ENCODE results near the gene DDX3X.
"Not testable (repeated sequence)": the region's sequence is repeated elsewhere in the genome, so short reads cannot be mapped to it uniquely, and the experiment has no call there.

The DDX3X gene

GRCh38 chrX:41332005-41332404, 2.0 kb upstream of the DDX3X start:
- no peak for DNase-seq

DNA sequence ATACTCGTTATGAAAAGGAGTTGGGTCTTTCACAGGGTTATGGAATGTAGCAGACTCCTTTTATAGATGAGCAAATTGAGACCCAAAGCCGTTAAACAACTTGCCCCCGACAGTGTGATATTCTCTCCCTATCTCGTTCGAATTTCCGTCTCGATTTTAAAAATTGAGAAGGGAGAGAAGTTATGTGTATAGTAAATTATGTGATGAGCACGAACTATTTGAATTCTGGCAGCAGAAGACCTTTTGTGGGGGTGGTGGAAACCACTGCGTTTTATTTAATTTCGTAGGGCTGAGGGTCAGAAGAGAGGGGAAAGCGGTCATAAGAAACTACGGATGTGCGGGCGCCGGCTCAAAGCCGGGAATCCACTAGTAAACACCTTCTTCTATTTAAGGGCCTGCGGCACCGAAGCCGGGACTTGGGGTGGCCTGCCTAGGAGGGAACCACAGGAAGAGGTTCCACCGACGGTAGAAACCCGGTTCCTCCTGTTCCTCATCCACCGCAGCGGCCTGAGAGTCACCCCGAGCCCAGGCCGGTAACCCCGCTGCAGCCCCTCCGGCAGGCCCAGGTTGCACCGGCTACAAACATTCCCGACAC, 1.5 kb upstream of the DDX3X start:
- DNase-seq = no peak

DNA sequence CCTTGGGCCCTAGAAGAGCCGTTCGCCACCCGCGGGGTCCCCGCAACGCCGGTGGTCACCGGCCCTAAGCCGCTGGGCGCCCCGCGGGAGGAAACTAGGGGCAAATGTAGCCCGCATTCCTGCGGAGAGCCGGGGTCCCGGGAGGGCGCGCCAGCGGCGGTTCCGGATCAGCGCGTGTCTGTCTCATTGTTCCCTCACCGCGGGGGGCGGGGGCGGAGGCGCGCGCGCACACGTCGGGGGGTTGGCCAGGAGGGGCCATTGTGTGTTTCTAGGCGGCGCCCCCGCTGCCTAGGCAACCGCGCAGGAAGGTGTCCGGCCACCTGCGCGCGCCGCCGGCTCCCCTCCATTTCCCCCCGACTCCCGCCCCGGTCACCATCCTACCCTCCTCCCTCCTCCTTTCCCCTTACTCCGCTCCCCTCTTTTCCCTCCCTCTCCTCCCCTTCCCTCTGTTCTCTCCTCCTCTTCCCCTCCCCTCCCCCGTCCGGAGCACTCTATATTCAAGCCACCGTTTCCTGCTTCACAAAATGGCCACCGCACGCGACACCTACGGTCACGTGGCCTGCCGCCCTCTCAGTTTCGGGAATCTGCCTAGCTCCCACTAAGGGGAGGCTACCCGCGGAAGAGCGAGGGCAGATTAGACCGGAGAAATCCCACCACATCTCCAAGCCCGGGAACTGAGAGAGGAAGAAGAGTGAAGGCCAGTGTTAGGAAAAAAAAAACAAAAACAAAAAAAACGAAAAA, 789 bp upstream of the DDX3X start:
- DNase-seq = peak; percentile 63 to 75 (median 68)

GRCh38 chrX:41334363-41335197, 618 bp downstream of the DDX3X start:
- DNase-seq = peak; percentile 53 to 61 (median 58)

DNA sequence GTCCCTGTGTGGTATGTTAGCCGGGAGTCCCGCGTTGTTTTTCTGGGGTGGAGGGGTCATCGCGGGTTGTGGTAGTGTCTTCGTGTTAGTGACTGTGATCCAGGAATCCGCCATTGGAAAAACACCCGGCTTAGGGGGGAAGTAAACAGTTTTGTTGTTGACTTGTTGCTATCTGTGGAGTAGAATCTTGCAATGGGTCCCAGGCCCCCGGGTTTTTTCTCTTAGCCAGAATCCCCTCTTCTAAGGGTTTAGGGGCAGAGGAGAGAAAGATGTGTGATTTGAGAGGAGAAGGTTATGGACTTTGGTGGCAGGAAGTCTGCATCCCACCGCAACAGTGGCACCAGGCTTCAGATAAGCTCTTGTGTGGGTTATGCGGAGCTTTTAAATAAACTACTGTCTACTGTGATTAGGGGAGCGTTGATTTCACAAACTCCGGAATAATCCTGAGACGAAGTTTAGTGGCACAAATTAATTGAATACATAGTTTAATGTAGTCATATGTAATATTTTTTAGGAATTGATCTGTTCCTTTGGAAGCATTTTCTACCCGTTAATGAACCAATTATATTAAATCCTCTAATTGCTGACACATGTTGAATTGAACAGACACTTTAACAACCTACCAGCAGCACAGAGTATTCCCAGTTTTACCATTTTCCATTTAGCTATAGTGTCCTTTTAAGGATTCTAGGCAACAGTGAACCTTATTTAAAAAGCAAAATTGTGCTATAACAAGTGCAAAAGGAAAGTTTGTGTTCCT, 1.4 kb downstream of the DDX3X start:
- DNase-seq = no peak

DNA sequence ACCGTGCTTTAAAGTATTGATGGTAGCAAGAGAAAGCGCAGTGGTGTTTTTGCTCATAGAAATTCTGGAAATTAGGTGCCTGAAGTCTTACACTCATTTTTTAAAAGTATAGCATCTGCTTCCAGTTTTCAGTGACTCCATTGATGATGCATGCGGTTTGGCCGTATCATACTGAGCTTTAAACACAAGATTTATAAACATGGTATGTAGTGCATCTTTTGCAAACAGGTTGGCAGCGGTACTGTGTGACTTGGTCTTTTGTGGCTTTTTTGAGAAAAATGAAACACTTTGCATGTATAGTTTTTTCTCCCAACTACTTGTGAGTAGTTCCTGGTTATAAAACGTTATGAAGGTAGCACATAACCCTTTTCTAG, 2.0 kb downstream of the DDX3X start:
- no peak for DNase-seq

DNA sequence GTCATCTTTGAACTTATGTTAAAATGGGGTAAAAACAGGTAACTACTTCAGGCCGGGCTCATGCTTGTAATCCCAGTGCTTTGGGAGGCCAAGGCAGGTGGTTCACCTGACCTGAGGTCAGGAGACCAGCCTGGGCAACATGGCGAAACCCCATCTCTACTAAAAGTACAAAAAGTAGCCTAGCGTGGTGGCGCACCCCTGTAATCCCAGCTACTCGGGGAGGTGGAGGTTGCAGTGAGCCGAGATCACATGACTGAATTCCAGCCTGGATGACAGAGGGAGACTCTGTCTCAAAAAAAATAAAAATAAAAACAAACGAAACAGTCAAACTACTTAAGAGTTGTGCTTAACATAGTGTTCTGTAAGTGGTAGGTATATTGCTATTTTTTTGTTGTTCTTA, 2.5 kb downstream of the DDX3X start:
- no peak for DNase-seq

DNA sequence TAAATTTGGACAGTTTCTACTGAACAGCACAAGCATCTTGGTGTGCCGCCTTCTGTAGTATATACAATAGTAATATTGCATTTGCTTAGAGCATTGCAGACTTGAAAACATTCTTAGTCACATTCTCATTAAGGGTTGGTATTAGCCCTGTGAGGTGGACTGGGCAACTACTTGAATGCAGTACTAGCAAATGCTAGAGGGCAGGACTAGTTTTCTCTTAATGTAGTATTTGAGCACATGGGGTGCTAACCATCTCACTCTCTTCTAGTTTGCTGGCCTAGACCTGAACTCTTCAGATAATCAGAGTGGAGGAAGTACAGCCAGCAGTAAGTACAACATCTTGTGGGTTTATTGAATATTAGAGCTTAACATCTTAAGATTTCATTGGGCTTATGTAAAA, 3.2 kb downstream of the DDX3X start:
- DNase-seq = no peak

- no peak for DNase-seq
These were observed 4.5 kb downstream of the DDX3X start for GRCh38 chrX:41338436-41338835.

DNA sequence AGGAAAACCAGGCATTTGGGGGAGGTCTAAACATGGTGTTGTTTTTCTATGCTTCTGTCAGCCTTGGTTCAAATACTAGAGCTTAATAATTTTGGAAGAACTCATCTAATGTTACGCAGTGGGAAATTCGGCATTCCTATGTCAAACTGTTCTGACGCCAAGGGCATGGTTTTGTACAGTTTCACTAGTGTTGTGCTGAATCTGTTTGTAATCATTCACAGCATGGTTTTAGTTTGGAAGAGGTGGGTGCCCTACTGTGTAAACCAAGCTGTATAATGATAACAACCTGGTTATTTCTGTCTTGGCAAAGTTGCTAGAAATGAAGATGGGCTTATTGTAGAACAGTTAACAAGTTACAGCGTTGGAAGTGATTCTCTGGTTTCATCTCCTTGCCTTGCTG, 5.2 kb downstream of the DDX3X start:
- no peak for DNase-seq

DNA sequence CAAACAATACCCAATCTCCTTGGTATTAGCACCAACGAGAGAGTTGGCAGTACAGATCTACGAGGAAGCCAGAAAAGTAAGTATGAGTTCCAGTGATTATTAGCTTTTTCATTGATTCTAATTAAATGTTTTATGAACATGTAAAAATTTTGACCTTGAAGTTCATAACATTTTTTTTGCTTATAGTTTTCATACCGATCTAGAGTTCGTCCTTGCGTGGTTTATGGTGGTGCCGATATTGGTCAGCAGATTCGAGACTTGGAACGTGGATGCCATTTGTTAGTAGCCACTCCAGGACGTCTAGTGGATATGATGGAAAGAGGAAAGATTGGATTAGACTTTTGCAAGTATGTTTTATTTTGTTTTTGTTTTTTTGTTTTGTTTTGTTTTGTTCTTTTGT, 10.1 kb downstream of the DDX3X start:
- no peak for DNase-seq

GRCh38 chrX:41347186-41347585, 13.2 kb downstream of the DDX3X start:
- DNase-seq = no peak

GRCh38 chrX:41348551-41348950, 14.6 kb downstream of the DDX3X start:
- DNase-seq = no peak

DNA sequence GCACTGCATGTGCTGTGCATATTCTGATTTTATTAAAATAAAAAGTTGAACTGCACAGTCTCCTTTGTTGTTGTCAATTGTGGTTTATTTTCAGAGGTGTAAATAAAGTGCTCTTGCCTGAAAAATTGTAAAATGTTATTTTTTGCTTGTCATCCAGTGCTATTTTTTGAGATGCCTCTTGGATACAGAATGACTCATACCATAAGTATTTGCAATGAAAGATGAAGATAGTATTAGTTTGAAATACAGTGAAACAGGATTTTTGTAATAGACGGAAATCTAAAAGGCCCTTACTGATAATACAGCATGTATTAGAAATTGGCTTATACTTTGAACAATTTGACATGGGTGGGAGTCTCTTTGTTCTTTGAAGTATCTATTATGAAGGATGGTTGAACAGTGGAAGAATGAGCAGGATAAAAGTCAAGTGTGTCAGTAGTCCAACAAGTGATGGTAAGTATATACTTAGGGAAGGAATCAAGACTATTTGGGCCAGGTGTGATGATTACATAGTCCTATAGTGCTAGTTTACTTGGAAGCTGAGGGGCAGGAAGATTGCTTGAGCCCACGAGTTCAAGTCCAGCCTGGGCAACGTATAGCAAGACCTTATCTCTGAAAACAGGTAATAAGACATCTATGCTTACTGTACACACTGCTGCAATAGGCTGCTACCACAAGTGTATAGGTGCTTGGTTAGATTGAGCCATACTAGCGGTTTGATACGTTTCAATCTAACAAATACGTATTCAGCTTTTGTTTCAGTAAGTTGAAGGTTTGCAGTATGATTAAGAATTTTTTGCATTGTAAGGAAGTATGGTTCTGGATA, 16.4 kb downstream of the DDX3X start:
- DNase-seq = no peak

DNA sequence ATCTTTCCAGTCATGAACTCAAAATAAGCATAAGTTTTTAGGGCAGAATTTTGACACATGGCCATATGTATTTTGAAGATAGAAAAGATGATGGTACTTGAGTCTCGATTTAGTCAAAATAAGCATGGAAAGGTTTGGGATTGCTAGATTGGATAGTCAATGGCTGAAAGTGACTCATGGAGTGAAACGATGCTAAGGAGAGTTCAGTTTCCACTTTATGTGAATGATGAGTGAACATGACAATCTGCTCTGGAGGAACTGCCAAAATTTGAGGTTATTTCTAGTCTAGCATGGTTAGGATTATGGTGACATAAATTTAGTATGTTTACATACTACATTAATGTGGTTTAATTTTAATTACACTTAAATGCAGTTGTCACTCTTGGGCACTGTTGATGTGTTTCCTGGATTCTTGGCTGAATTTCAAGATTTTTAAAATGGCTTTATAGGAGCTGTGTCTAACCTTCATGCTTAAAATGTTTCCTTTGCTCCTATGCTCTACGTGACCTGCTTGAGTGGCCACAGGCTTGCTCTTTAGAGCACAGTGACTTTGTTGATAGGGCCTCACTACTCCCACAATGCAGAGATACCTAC, 17.1 kb downstream of the DDX3X start:
- no peak for DNase-seq

DNA sequence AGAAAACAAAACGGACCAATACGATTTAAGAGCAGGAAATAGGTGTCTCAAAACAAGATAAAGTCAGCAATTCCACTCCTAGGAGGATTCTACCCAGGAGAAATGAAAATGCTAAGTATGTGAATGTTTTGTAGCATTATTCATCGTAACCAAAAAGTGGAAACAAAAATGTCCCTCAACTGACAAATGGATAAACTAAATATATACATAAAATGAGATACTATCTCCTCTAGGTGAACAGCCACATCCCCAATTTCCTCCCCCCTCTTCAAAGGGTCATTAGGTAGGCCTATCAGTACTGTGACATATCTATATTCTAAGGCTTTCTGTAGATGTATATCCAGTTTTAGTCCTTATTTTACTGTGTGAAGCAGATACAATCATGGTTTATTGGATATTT, 18.0 kb downstream of the DDX3X start:
- no peak for DNase-seq

DNA sequence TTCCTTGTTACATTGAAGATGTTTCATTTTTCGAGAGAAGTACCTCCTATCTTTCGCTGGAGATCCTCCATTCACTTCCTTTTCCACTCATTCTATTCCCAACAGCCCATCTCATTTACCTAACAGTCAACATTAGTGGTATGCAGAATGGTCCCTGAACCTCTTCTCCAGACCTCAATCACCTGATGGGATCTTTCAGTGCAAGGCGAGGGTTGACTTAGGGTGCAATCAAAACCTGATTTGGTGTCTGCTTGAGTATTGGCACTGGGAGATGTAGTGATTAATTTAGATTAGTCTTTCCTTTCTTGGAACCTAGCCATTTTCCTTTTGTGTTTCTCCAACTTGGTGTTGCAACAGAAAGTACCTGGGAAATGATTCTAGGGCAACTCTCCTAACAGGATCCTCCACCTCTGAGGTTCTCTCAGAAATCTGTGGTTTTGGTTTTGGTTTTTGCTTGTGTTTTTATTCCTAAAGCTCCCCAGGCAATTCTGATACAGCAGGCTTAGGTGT, 18.4 kb downstream of the DDX3X start:
- no peak for DNase-seq

DNA sequence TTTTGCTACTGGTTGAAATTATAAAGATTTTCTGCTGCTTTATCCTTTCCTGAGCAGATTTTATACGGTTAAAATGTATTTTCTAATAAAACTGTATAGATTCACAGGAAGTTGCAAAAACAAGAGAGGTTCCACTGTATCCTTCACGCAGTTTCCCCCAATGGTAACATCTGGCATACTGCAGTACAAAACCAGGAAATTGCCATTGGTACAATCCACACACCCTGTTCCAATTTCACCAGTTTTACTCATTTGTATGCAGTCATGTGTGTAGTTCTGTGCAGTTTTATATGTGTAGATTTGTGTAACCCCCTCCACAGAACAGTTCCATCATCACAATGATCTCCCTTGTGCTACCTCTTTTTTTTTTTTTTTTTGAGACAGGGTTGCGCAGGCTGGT, 20.0 kb downstream of the DDX3X start:
- DNase-seq = no peak

GRCh38 chrX:41369152-41369551, 35.2 kb downstream of the DDX3X start:
- DNase-seq = no peak

- DNase-seq = not testable (repeated sequence)
These were observed 37.6 kb downstream of the DDX3X start for GRCh38 chrX:41371575-41371974.

DNA sequence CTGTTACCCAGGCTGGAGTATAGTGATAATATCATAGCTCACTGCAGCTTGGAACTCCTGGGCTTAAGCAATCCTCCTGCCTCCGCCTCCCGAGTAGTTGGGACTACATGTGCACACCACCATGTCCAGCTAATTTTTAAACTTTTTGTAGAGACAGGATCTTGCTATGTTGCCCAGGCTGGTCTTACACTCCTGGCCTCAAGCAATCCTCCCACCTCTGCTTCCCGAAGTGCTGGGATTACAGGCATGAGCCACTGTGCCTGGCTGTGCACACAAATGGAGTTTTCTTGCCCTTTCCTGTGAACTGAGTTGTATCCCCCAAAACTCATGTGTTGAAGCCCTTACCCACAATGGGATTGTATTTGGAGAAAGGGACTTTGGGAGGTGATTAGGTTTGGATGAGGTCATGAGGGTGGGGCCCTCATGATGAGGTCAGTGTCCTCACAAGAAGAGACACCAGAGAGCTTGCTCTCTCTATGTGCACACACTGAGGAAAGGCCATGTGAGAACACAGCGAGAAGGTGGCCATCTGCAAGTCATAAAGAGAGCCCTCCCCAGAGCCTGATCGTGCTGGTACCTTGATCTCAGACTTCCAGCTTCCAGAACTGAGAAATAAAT, 40.1 kb downstream of the DDX3X start:
- no peak for DNase-seq

All from activated CD4-positive, CD25-positive, alpha-beta regulatory T cell (primary cell).